Activated CD4-positive, alpha-beta T cell treated with anti-CD3 and anti-CD28 coated beads for 1 hour (primary cell): ENCODE measurements around the gene AOPEP.
"Not testable (repeated sequence)": the region's sequence is repeated elsewhere in the genome, so short reads cannot be mapped to it uniquely, and the experiment has no call there.

Source experiments
- DNase-seq: peaks from one replicate; pipeline ENCODE4 v3.0.0-alpha.2; 2020

AOPEP gene

GRCh38 chr9:94921656-94922055 is 195.2 kb downstream of the AOPEP start:
- DNase-seq: no peak

- DNase-seq: no peak
Observed at GRCh38 chr9:94922098-94922607, 195.7 kb downstream of the AOPEP start.

GRCh38 chr9:94922691-94923107 is 196.2 kb downstream of the AOPEP start:
- DNase-seq: no peak

- no peak for DNase-seq
Observed at GRCh38 chr9:94923326-94924089, 197.0 kb downstream of the AOPEP start.

GRCh38 chr9:94925751-94926430 is 199.4 kb downstream of the AOPEP start:
- DNase-seq: no peak

GRCh38 chr9:94926431-94926800 is 199.9 kb downstream of the AOPEP start:
- no peak for DNase-seq

- DNase-seq: no peak
Observed at GRCh38 chr9:94927048-94927761, 200.7 kb downstream of the AOPEP start.

GRCh38 chr9:94927762-94928670 is 201.5 kb downstream of the AOPEP start:
- no peak for DNase-seq

GRCh38 chr9:94928691-94929368 is 202.3 kb downstream of the AOPEP start:
- no peak for DNase-seq

GRCh38 chr9:94929369-94929756 is 202.9 kb downstream of the AOPEP start:
- DNase-seq: no peak

GRCh38 chr9:94931036-94931633 is 204.6 kb downstream of the AOPEP start:
- DNase-seq: no peak

- no peak for DNase-seq
Observed at GRCh38 chr9:94931740-94932139, 205.2 kb downstream of the AOPEP start.

GRCh38 chr9:94932652-94933510 is 206.4 kb downstream of the AOPEP start:
- DNase-seq: no peak

GRCh38 chr9:94933511-94933828 is 207.0 kb downstream of the AOPEP start:
- no peak for DNase-seq

- DNase-seq: no peak
Observed at GRCh38 chr9:94934816-94935328, 208.4 kb downstream of the AOPEP start.

- DNase-seq: no peak
Observed at GRCh38 chr9:94935396-94935795, 208.9 kb downstream of the AOPEP start.

- DNase-seq: no peak
Observed at GRCh38 chr9:94936419-94936818, 209.9 kb downstream of the AOPEP start.

- no peak for DNase-seq
Observed at GRCh38 chr9:94937214-94937903, 210.9 kb downstream of the AOPEP start.

- DNase-seq: no peak
Observed at GRCh38 chr9:94938384-94938783, 211.9 kb downstream of the AOPEP start.

- DNase-seq: not testable (repeated sequence)
Observed at GRCh38 chr9:94940296-94940695, 213.8 kb downstream of the AOPEP start.
